Measurements from ENCODE around the gene LMO7. TPM values are rescaled to one million over a fixed set of nuclear protein-coding genes. Genes with fewer than 3 reads are reported as not detected.

The LMO7 gene
- total and polyA plus RNA-seq, 2 of the 8 experiments (the other 6 are each of a cell fraction or from before 2014, with no cell fraction given): 8.1 to 28.3 TPM

DNA sequence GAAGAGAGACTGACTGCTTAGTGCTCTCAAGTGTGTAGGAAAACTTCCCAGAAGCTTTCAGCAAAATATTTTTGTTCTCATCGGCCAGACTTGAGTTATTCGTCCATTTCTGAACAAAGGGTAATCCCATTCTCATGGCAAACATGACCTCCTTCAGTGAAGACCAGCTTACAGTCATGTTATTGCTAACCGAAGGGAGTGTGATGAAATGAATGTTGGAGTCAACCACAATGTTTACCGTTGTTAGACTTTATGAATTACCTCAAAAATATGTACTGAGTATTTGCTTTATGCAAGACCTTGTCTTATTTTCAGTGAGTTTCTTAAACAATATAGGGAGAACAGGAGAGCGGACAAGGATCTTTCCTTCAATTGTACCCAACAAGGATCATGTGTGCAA, 228.6 kb downstream of the LMO7 start (continued):
- no peak for TF ChIP-seq ASH2L (IDR thresholded peaks at IDR 0.05; ENCODE audit: low read length)
- no peak for TF ChIP-seq TAF7 (optimal IDR thresholded peaks at IDR 0.05; ENCODE audit: borderline replicate concordance, low read depth, low read length)
